ENCODE data around the gene TRIM7. TPM values are rescaled to one million over a fixed set of nuclear protein-coding genes. Genes with fewer than 3 reads are reported as not detected.
"Not testable (repeated sequence)": the region's sequence is repeated elsewhere in the genome, so short reads cannot be mapped to it uniquely, and the experiment has no call there.

TRIM7 gene
- total RNA-seq, 1 donor: 1.9 TPM

GRCh38 chr5:181149806-181150733 lies 54.9 kb downstream of the TRIM7 start:
- Histone ChIP-seq H3K4me1 (ENCODE audit: insufficient read depth, low read length) (no peaks in the 10 kb centered on the region), H3K27me3 (ENCODE audit: insufficient read depth, low read length) (peaks cover 4% of the 10 kb centered on the region), H3K9me3 (ENCODE audit: low read depth, low read length) (no peaks in the 10 kb centered on the region), H3K4me3 (ENCODE audit: low read length) (no peak overlapping the region)

- Histone ChIP-seq H3K9me3 (ENCODE audit: low read depth, low read length) (no peaks in the 10 kb centered on the region), H3K4me1 (ENCODE audit: insufficient read depth, low read length) (no peaks in the 10 kb centered on the region), H3K4me3 (ENCODE audit: low read length) (no peak overlapping the region), H3K27me3 (ENCODE audit: insufficient read depth, low read length) (peaks cover 6% of the 10 kb centered on the region)
These were observed 55.6 kb downstream of the TRIM7 start for GRCh38 chr5:181149355-181149754.

DNA sequence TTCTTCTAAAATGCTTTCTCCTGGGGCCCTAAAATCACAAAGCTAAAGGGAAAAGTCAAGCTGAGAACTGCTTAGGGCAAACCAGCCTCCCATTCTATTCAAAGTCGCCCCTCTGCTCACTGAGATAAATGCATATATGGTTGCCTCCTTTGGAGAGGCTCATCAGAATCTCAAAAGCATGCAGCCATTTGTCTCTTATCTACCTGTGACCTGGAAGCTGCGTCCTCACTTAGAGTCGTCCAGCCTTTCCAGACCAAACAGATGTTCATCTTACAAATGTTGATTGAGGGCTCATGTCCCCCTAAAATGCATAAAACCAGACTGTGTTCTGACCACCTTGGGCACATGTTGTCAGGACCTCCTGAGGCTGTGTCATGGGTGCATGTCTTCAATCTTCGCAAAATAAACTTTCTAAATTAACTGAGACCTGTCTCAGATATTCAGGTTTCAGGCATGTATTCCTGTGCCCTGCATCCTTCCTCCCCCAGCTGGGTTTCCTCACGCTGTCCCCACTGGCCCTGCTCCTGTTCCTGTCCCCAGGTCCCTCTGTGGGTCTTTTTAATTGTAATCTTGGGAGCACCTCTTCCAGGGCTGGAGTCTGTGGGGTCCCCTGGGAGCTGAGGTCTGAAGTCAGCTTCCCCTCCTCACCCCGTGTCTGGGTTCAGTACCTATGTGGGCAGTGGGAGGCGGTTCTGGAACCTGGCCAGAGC lies 57.9 kb downstream of the TRIM7 start, which contains the start of gene OR2V2:
OR2V2 (plus strand) TSS at position 660 of the 710 bp plus-strand sequence. CDS start 7,357 bp downstream, outside the sequence.
- H3K4me3 ChIP-seq (ENCODE audit: low read length); H3K4me1 ChIP-seq (ENCODE audit: insufficient read depth, low read length); H3K9me3 ChIP-seq (ENCODE audit: low read depth, low read length): not testable (repeated sequence)
- H3K27me3 ChIP-seq (ENCODE audit: insufficient read depth, low read length): peaks cover 15% of the 10 kb centered on the region

GRCh38 chr5:181145133-181145532 lies 59.9 kb downstream of the TRIM7 start:
- Histone ChIP-seq H3K27me3 (ENCODE audit: insufficient read depth, low read length) (peaks cover 15% of the 10 kb centered on the region), H3K4me1 (ENCODE audit: insufficient read depth, low read length) (no peaks in the 10 kb centered on the region), H3K9me3 (ENCODE audit: low read depth, low read length) (no peaks in the 10 kb centered on the region), H3K4me3 (ENCODE audit: low read length) (no peak overlapping the region)

Other genes starting within 250 kb of the TRIM7 start
- gene BTNL3, start 216.3 kb downstream of the TRIM7 start, total RNA-seq: not detected
- gene BTNL9, start 164.9 kb downstream of the TRIM7 start, total RNA-seq: 0.21 TPM
- gene OR2V1, start 74.0 kb downstream of the TRIM7 start, total RNA-seq: not detected
- gene OR2V2, start 57.6 kb downstream of the TRIM7 start, total RNA-seq: not detected
- gene TRIM41, start 18.1 kb upstream of the TRIM7 start, total RNA-seq: 6.1 TPM
- gene RACK1, start 38.7 kb upstream of the TRIM7 start, total RNA-seq: 5,375 TPM
- 17.5 TPM for gene TRIM52, start 55.9 kb upstream of the TRIM7 start, total RNA-seq
- not detected for gene OR4F3, start 162.1 kb upstream of the TRIM7 start, total RNA-seq